Lower leg skin (tissue), 3 donors: ENCODE measurements around the gene OSBP2.

Source experiments
- POLR2A ChIP-seq, 2 donors: fragments of 450-650 bp; IDR thresholded peaks; one replicate each; pipeline ENCODE4 v1.6.1; 2016 to 2017; ENCODE audit warnings: antibody characterized with exemption in 2 of 2, mild to moderate bottlenecking in 1 of 2, moderate library complexity in 1 of 2
- TF ChIP-seq, protein P1 (sequence below), 3 donors: fragments of 450-650 bp; IDR thresholded peaks; one replicate each; pipeline ENCODE4 v1.5.1; 2016; ENCODE audit warnings: antibody characterized with exemption in 3 of 3, mild to moderate bottlenecking in 3 of 3, moderate library complexity in 2 of 3

DNA sequence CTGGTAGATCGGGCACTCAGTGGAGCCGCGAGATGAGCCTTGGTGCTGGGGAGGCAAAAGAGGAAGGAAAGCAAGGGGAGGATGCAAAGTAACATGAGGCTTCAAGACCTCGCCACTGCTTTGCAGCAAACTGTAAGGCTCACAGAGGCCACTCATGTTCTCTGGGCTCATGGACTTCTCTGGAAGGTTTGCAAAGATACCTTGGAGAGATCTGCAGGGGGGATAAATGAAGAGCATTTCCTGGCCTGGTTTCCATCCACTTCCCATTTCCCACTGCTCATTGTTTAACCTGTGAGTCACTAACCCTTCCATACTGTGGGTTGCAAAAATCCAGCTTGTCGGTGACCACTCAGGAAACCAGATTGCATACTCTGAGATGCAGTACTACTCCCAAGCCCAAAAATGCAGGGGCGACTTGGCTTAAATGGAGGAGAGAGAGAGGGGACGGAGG lies 38.5 kb downstream of the OSBP2 start:
- TF ChIP-seq, protein P1, sequence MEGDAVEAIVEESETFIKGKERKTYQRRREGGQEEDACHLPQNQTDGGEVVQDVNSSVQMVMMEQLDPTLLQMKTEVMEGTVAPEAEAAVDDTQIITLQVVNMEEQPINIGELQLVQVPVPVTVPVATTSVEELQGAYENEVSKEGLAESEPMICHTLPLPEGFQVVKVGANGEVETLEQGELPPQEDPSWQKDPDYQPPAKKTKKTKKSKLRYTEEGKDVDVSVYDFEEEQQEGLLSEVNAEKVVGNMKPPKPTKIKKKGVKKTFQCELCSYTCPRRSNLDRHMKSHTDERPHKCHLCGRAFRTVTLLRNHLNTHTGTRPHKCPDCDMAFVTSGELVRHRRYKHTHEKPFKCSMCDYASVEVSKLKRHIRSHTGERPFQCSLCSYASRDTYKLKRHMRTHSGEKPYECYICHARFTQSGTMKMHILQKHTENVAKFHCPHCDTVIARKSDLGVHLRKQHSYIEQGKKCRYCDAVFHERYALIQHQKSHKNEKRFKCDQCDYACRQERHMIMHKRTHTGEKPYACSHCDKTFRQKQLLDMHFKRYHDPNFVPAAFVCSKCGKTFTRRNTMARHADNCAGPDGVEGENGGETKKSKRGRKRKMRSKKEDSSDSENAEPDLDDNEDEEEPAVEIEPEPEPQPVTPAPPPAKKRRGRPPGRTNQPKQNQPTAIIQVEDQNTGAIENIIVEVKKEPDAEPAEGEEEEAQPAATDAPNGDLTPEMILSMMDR (IDR thresholded peaks at IDR 0.05): no peak
- TF ChIP-seq POLR2A (IDR thresholded peaks at IDR 0.05): no peak
